ENCODE results near the gene ZNF862. TPM values are rescaled to one million over a fixed set of nuclear protein-coding genes. Genes with fewer than 3 reads are reported as not detected.

ZNF862 gene
- total RNA-seq, 1 experiment from 2014 or later: 3.6 TPM

DNA sequence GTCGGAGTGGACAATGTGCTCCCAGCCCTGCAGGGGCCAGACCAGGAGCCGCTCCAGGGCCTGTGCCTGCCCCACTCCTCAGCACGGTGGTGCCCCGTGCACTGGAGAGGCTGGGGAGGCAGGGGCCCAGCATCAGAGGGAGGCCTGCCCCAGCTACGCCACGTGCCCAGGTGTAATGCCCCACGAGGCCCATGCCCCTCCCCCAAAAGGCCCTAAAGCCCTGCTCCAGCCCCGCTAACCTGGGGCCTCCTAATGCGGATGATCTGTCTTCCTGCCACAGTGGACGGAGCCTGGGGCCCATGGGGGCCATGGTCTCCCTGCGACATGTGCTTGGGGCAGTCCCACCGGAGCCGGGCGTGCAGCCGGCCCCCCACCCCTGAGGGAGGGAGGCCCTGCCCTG is 23.7 kb upstream of the ZNF862 start:
- Mint-ChIP-seq H3K4me3 (no peak overlapping the region), H3K4me1 (no peaks in the 10 kb centered on the region), H3K9me3 (no peaks in the 10 kb centered on the region), H3K36me3 (no peaks in the 10 kb centered on the region), H3K27ac (no peak overlapping the region), H3K27me3 (ENCODE audit: low read depth) (no peaks in the 10 kb centered on the region)
- DNase-seq (ENCODE audit: low spot score) (no peak), ATAC-seq (no peak)
- ChIA-PET POLR2A (no interaction called here), CTCF (interaction anchor here (3.4 kb wide), 1 partner anchor 25 kb away, joined by 10 read pairs; no protein-coding TSS in a partner anchor)
- no peak for TF ChIP-seq OVOL2 (CRISPR knock-in tag; IDR thresholded peaks at IDR 0.05; ENCODE audit: borderline replicate concordance)
- no peak for TF ChIP-seq ESRRA (CRISPR knock-in tag; IDR thresholded peaks at IDR 0.05; ENCODE audit: borderline replicate concordance)
- TF ChIP-seq GTF2I (CRISPR knock-in tag; conservative IDR thresholded peaks at IDR 0.05): no peak
- TF ChIP-seq ZNF416 (CRISPR knock-in tag; IDR thresholded peaks at IDR 0.05): no peak
- no peak for TF ChIP-seq EMX1 (CRISPR knock-in tag; IDR thresholded peaks at IDR 0.05)
- TF ChIP-seq ZNF232 (CRISPR knock-in tag; IDR thresholded peaks at IDR 0.05): no peak
- no peak for TF ChIP-seq GABPB1 (CRISPR knock-in tag; IDR thresholded peaks at IDR 0.05)
- no peak for TF ChIP-seq E2F5 (CRISPR knock-in tag; IDR thresholded peaks at IDR 0.05)
- no peak for TF ChIP-seq ZMAT4 (CRISPR knock-in tag; IDR thresholded peaks at IDR 0.05)
- no peak for TF ChIP-seq NR2C2 (CRISPR knock-in tag; IDR thresholded peaks at IDR 0.05)
- TF ChIP-seq MLX (CRISPR knock-in tag; IDR thresholded peaks at IDR 0.05): no peak
- TF ChIP-seq, protein P1, sequence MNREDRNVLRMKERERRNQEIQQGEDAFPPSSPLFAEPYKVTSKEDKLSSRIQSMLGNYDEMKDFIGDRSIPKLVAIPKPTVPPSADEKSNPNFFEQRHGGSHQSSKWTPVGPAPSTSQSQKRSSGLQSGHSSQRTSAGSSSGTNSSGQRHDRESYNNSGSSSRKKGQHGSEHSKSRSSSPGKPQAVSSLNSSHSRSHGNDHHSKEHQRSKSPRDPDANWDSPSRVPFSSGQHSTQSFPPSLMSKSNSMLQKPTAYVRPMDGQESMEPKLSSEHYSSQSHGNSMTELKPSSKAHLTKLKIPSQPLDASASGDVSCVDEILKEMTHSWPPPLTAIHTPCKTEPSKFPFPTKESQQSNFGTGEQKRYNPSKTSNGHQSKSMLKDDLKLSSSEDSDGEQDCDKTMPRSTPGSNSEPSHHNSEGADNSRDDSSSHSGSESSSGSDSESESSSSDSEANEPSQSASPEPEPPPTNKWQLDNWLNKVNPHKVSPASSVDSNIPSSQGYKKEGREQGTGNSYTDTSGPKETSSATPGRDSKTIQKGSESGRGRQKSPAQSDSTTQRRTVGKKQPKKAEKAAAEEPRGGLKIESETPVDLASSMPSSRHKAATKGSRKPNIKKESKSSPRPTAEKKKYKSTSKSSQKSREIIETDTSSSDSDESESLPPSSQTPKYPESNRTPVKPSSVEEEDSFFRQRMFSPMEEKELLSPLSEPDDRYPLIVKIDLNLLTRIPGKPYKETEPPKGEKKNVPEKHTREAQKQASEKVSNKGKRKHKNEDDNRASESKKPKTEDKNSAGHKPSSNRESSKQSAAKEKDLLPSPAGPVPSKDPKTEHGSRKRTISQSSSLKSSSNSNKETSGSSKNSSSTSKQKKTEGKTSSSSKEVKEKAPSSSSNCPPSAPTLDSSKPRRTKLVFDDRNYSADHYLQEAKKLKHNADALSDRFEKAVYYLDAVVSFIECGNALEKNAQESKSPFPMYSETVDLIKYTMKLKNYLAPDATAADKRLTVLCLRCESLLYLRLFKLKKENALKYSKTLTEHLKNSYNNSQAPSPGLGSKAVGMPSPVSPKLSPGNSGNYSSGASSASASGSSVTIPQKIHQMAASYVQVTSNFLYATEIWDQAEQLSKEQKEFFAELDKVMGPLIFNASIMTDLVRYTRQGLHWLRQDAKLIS (CRISPR knock-in tag; IDR thresholded peaks at IDR 0.05; ENCODE audit: borderline replicate concordance): no peak
- TF ChIP-seq TEAD1 (CRISPR knock-in tag; IDR thresholded peaks at IDR 0.05): no peak
- TF ChIP-seq STAT6 (CRISPR knock-in tag; conservative IDR thresholded peaks at IDR 0.05; ENCODE audit: low read depth): no peak
- TF ChIP-seq ZNF532 (CRISPR knock-in tag; IDR thresholded peaks at IDR 0.05; ENCODE audit: borderline replicate concordance): no peak
- TF ChIP-seq PRDM15 (CRISPR knock-in tag; IDR thresholded peaks at IDR 0.05): no peak
- no peak for TF ChIP-seq RORB (CRISPR knock-in tag; IDR thresholded peaks at IDR 0.05)
- TF ChIP-seq ATF3 (CRISPR knock-in tag; conservative IDR thresholded peaks at IDR 0.05): no peak
